ENCODE data around the gene CHAMP1.

Gene CHAMP1

DNA sequence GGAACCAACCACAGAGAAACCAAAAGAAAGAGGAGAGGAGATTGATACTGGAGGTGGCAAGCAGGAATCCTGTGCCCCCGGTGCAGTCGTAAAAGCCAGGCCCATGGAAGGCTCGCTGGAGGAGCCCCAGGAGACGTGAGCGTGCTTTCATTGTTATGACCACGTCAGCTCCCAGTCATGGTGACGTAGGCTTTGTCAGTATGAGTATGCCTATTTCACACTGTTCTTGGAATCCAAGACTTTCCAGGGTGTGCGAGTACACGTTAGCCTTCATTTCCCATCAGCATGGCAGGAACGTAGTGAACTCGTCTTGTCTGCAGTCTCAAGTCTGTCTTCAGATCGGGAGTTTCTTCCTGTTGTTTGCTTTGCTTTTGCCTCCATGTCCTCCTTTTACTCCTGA lies 15.4 kb upstream of the CHAMP1 start:
- DNase-seq, result no peak

- no peak for DNase-seq
These were observed 14.5 kb upstream of the CHAMP1 start for GRCh38 chr13:114299604-114300305.

GRCh38 chr13:114303700-114304327 lies 10.5 kb upstream of the CHAMP1 start:
- DNase-seq, result no peak

DNA sequence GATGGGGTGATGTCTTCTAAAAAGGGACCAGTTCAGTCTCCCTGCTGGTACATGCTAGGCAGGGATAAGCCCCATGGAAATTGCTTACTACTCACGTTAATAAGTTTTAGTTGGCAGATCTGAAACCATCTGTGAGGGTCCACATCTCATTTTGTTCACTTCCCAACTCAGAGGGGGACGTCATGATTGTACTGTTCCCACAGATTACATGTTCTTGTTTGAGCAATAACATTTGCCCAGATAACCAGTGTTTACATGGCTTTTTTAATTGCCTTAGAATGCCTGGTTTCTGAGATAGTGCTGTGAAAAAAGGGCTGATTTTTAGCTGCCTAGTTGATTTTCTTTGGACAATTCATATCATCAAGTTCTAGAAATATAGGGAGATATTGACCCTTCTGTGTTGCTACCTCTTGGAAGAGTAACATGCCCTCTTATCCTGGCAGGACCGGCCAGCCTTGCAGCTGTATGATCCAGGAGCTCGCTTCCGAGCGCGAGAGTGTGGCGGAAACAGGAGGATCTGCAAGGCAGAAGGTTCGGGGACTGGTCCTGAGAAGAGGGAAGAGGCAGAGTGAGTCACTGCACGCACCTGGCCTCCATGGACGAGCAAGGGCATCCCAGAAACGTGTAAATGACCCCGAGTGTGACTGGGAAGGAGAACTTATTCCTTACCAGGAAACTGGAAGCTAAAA lies 9.8 kb upstream of the CHAMP1 start:
- DNase-seq, result no peak

GRCh38 chr13:114309086-114309485 lies 5.2 kb upstream of the CHAMP1 start:
- DNase-seq, result no peak

DNA sequence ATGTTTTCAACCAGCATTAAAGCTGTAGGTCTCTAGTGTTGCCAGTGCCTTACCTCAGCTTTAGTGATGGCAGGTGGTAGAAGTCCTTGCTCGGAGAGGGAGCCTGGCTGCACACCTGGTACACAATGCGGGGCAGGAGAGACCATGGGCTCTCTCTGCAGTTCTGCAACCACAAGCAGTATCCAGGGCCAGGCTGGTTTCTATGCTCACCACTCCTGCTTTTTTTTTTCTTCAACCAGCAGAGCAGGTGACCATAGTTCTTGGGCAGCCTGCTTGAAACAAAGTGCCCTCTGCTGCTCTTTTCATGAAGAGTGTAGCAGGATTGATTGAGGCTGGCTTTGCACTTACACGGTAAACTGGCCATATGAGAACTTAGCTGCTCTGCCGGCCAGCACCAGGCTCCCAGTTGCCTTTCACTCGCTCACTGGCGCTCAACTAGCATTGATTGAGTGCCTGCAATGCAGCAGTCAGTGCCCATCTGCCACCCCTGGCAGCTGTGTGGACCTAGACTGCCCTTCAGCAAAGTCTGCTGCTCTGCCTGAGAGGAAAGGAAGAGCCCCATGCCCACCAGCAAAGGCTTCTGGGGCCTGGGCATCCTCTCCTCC lies 4.4 kb upstream of the CHAMP1 start:
- DNase-seq, result no peak

- DNase-seq, result peak; percentile 42
These were observed 3.3 kb upstream of the CHAMP1 start for GRCh38 chr13:114310956-114311355.

GRCh38 chr13:114311387-114311786 lies 2.9 kb upstream of the CHAMP1 start:
- no peak for DNase-seq

DNA sequence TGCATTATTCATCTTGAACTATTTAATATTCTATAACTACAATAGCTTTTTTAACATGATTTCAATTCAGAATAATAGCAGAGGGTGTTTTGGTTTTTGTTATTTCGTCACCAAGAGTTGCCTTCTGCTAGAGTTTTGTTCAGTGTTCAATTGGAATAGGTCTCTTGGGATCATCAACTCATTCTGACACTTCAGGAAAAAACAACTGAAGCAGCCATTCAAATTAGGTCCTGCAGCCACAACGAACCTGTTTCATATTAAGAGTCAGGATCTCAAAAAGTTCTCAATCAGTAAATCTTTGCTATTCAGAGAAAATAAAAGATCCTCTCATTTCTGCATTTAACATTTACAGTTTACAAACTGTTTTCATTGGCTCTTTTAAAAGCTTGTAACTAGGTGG lies 2.4 kb upstream of the CHAMP1 start:
- peak; percentile 49 for DNase-seq

DNA sequence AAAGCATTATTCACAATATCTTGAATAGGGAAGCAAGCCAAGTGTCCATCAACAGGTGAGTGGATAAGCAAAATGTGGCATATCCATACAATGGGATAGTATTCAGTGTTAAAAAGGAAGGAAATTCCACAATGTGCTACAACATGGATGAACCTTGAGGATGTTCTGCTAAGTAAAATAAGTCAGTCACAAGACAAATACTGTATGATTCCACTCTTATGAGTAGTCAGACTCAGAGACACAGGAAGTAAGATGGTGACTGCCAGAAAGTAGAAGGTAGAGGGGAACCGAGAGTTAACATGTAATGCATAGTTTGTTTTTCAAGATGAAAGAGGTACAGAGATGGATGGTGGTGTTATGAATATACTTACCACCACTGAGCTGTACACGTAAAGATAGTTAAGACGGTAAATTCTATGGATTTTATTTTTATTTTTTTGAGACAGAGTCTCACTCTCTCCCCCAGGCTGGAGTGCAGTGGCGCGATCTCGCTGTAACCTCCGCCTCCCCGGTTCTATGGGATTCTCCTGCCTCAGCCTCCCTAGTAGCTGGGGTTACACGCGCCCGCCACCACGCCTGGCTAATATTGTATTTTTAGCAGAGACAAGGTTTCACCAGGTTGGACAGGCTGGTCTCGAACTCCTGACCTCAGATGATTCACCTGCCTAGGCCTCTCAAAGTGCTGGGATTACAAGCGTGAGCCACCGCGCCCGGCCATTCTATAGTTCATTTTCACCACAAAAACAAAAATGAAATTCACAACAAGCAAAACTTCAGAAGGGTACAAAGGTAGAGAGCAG lies 1.0 kb upstream of the CHAMP1 start:
- DNase-seq, result peak; percentile 38

GRCh38 chr13:114315074-114315785 lies 927 bp downstream of the CHAMP1 start:
- no peak for DNase-seq

DNA sequence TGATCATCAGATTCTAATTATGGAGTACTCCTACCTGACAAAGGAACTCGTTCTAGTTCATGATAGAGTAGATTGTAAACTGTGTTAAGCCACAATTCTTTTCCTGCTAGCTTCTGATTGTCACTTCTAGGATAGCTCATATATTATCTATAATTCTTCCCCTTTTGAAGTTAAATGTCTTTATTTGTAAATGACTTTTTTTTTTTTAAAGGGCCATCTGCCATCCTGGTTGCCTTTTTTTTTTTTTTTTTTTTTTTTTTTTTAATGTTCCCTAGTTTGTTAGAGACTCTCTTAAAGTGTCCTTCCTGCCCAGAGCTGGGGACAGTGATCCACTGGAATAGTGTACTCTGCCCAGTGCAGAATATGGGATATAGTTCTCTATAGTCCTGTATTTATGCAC lies 4.3 kb downstream of the CHAMP1 start:
- no peak for DNase-seq

GRCh38 chr13:114319441-114319913 lies 5.2 kb downstream of the CHAMP1 start:
- peak; percentile 92 for DNase-seq

- no peak for DNase-seq
These were observed 5.8 kb downstream of the CHAMP1 start for GRCh38 chr13:114320065-114320464.

DNA sequence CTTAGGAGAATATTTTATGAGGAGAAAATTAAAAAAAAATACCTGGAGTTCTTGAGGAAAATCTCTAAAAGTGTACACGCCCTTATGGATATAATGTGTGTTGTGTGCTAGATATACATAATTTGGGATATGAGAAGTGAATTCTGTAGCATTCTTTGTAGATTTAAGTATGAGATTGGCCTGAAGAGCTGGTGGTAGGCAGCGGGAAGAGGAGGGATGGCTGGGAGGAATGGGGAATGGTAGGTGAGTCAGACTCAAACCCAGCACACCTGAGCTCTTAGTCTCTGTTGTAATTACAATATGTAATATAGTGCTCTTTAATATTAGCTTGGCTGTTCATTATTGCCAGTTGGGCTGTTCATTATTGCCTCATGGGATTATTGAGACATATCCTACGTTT lies 7.0 kb downstream of the CHAMP1 start:
- no peak for DNase-seq

GRCh38 chr13:114323349-114323748 lies 9.0 kb downstream of the CHAMP1 start:
- no peak for DNase-seq

DNA sequence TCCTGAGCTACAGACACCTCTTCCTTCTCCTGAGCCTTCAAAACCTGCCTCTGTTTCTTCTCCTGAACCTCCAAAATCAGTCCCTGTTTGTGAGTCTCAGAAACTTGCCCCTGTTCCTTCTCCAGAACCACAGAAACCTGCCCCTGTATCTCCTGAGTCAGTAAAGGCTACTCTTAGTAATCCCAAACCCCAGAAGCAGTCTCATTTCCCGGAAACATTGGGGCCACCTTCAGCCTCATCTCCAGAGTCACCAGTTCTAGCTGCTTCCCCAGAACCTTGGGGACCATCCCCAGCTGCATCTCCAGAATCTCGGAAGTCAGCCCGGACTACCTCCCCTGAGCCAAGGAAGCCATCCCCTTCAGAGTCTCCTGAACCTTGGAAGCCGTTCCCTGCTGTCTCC lies 10.0 kb downstream of the CHAMP1 start:
- DNase-seq, result no peak

DNA sequence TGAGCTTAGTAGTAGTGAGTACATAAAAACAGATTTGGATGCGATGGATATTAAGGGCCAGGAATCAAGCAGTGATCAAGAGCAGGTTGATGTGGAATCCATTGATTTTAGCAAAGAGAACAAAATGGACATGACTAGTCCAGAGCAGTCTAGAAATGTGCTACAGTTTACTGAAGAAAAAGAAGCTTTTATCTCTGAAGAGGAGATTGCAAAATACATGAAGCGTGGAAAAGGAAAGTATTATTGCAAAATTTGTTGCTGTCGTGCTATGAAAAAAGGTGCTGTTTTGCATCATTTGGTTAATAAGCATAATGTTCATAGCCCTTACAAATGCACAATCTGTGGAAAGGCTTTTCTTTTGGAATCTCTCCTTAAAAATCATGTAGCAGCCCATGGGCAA lies 11.4 kb downstream of the CHAMP1 start:
- DNase-seq, result no peak

DNA sequence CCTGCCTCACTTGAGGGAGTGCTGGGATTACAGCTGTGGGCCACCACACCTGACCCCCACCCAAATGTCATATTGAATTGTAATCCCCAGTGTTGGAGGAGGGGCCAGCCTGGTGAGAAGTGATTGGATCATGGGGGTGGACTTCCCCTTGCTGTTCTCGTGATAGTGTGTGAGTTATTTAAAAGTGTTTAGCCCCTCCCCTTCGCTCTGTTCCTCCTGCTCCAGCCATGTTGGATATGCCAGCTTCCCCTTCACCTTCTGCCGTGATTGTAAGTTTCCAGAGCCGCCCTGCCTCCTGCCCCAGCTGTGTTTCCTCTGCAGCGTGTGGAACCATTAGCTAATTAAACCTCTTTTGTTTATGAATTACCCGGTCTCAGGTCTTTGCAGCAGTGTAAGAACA lies 13.7 kb downstream of the CHAMP1 start:
- DNase-seq, result no peak

GRCh38 chr13:114328595-114328994 lies 14.3 kb downstream of the CHAMP1 start:
- DNase-seq, result no peak

DNA sequence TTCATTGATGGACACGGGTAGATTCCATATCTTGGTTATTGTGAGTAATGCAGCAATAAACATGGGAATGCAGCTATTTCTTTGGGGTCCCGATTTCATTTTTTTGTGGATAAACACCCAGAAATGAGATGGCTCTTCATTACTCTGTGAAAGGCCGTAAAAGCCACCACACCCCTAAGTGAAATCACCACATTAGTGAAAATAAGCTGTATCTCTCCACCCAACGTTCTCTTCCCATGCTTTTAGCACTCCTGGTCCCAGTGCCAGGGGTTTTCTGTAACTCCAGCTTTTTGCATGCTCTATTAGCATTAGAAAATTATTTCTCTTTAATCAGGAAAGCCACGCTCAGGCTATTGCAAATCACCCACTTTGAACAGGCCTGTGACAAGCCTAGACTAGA lies 15.8 kb downstream of the CHAMP1 start:
- no peak for DNase-seq

GRCh38 chr13:114333881-114334280 lies 19.6 kb downstream of the CHAMP1 start:
- peak; percentile 36 for DNase-seq
